ENCODE measurements around the gene RMI2.

DNA sequence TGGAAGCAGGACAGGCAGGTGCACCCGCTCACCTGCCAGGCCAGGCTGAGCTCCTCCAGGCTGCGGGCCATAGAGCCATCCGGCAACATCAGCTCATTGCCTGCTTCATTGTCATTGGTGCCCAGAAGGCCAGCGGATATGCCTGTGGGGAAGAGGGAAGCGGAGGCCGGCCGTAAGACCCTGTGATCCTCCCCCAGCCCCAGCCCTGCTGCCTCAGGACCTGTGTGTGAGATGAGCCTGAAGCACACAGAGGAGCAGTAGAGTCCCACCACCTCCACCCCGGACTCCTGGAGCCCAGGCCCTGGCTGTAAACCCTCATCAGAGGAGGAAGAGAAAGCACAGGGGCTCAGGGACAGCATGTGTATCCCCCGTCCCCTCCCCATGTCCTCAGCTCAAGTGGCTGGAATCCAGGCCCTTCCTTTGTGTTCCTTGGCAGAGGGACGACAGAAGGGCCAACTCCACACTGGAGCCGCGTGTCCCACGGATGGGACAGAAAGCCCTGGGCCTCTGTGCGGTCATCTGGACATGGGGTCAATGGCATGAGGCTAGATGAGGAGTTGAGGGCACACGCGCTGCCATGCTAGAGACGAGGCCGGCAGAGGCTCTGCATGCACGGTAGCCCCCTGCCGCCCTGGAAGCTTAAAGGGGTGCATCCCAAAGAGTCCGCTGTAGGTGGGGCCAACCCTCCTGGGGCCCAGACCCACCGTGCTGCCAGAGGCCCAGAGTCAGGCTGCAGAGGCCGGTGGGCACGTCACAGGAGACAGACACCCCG lies 39.1 kb downstream of the RMI2 start:
- TF ChIP-seq, protein P1, sequence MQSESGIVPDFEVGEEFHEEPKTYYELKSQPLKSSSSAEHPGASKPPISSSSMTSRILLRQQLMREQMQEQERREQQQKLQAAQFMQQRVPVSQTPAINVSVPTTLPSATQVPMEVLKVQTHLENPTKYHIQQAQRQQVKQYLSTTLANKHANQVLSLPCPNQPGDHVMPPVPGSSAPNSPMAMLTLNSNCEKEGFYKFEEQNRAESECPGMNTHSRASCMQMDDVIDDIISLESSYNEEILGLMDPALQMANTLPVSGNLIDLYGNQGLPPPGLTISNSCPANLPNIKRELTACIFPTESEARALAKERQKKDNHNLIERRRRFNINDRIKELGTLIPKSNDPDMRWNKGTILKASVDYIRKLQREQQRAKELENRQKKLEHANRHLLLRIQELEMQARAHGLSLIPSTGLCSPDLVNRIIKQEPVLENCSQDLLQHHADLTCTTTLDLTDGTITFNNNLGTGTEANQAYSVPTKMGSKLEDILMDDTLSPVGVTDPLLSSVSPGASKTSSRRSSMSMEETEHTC (IDR thresholded peaks at IDR 0.05), result no peak
- no peak for TF ChIP-seq RFX5 (IDR thresholded peaks at IDR 0.05; ENCODE audit: low read depth, low read length)
- TF ChIP-seq, protein P2, sequence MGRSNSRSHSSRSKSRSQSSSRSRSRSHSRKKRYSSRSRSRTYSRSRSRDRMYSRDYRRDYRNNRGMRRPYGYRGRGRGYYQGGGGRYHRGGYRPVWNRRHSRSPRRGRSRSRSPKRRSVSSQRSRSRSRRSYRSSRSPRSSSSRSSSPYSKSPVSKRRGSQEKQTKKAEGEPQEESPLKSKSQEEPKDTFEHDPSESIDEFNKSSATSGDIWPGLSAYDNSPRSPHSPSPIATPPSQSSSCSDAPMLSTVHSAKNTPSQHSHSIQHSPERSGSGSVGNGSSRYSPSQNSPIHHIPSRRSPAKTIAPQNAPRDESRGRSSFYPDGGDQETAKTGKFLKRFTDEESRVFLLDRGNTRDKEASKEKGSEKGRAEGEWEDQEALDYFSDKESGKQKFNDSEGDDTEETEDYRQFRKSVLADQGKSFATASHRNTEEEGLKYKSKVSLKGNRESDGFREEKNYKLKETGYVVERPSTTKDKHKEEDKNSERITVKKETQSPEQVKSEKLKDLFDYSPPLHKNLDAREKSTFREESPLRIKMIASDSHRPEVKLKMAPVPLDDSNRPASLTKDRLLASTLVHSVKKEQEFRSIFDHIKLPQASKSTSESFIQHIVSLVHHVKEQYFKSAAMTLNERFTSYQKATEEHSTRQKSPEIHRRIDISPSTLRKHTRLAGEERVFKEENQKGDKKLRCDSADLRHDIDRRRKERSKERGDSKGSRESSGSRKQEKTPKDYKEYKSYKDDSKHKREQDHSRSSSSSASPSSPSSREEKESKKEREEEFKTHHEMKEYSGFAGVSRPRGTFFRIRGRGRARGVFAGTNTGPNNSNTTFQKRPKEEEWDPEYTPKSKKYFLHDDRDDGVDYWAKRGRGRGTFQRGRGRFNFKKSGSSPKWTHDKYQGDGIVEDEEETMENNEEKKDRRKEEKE (IDR thresholded peaks at IDR 0.05; ENCODE audit: borderline replicate concordance in 1 of 2, control insufficient read depth in 1 of 2, low read depth in 2 of 2, low read length in 1 of 2), result no peak
- TF ChIP-seq, protein P3, sequence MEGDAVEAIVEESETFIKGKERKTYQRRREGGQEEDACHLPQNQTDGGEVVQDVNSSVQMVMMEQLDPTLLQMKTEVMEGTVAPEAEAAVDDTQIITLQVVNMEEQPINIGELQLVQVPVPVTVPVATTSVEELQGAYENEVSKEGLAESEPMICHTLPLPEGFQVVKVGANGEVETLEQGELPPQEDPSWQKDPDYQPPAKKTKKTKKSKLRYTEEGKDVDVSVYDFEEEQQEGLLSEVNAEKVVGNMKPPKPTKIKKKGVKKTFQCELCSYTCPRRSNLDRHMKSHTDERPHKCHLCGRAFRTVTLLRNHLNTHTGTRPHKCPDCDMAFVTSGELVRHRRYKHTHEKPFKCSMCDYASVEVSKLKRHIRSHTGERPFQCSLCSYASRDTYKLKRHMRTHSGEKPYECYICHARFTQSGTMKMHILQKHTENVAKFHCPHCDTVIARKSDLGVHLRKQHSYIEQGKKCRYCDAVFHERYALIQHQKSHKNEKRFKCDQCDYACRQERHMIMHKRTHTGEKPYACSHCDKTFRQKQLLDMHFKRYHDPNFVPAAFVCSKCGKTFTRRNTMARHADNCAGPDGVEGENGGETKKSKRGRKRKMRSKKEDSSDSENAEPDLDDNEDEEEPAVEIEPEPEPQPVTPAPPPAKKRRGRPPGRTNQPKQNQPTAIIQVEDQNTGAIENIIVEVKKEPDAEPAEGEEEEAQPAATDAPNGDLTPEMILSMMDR (IDR thresholded peaks at IDR 0.05 in 2 of 3, conservative IDR thresholded peaks at IDR 0.05 in 1 of 3; ENCODE audit: insufficient read depth in 2 of 3, low read depth in 1 of 3, low read length in 3 of 3), result no peak
- no peak for TF ChIP-seq EZH2 (IDR thresholded peaks at IDR 0.05; ENCODE audit: borderline replicate concordance, low read depth, low read length)
- no peak for TF ChIP-seq DPF2 (IDR thresholded peaks at IDR 0.05)
- TF ChIP-seq ZNF133 (CRISPR knock-in tag; IDR thresholded peaks at IDR 0.05), result no peak
- no peak for TF ChIP-seq SPI1 (IDR thresholded peaks at IDR 0.05; ENCODE audit: borderline replicate concordance, low read depth, low read length)
- TF ChIP-seq FOXK1 (CRISPR knock-in tag; IDR thresholded peaks at IDR 0.05; ENCODE audit: borderline replicate concordance), result no peak
- TF ChIP-seq ZBTB11 (CRISPR knock-in tag; IDR thresholded peaks at IDR 0.05), result no peak
